ENCODE results near the gene STAG2.

- TF ChIP-seq CTCF (IDR thresholded peaks at IDR 0.05) (no peak), POLR2AphosphoS5 (IDR thresholded peaks at IDR 0.05) (no peak), POLR2A (IDR thresholded peaks at IDR 0.05) (no peak), EP300 (IDR thresholded peaks at IDR 0.05) (no peak)
Observed at GRCh38 chrX:124028182-124028581, 66.7 kb downstream of the STAG2 start.
